EL (cell line): ENCODE measurements around the gene SEZ6.

ENCODE experiments used
- DNase-seq: peaks from one replicate; pipeline ENCODE4 v3.0.0-alpha.2; 2016

The SEZ6 gene

DNA sequence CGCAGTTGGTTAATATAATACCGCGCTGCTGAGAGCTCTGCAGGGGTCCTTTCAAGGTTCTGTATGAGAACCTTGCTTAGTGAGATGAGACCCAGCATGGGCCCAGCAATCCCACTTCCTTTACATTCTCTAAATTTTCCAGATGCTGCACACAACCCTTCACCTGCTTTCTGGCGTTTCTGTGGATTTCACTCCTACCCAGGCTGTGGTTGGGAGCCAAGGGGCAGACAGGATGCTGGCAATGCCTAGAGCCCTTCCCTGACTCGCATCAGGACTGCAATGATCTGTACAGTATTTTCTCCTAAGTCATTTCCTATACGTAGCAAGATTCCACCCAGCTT is 27.0 kb upstream of the SEZ6 start:
- DNase-seq, result no peak

DNA sequence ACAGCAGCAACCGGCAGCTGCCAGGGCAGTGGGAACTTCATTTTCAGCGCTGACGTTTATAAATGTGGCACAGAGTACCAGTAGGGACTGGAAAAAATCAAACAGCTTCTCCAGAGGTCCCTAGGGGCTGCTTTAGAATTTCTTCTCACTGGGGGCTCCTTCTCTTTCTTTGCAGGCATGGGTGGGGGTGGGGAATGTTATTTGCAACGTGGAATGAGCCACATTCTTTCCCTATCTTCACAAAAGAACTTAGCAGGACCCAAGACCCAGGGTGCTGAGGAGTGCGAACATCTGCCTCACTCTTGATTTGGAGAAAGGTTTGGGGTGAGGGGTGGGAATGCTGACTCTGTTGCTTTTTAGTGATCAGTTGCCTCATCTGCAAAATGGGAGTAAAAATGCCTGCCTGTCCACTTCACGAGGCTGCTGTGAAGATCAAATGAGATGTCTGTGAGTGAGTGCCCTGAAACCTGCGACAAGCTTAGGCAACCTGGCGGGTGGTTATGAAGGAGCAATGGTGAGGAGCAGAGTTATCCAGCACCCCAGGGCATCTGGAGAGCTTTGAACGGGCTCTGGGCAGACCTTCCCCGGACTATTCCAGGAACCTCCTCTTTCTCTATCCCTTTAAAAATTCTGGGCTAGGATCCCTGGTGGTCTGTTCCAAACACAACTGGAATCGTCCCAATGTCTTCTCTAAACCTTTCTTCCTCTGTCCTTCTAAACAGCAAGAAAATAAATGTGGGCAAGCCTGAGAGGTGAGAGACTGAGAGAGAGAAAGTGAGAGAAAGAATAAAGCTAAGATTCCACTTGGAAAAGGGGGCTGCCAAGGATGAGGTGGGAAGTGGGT is 26.4 kb upstream of the SEZ6 start:
- no peak for DNase-seq

DNA sequence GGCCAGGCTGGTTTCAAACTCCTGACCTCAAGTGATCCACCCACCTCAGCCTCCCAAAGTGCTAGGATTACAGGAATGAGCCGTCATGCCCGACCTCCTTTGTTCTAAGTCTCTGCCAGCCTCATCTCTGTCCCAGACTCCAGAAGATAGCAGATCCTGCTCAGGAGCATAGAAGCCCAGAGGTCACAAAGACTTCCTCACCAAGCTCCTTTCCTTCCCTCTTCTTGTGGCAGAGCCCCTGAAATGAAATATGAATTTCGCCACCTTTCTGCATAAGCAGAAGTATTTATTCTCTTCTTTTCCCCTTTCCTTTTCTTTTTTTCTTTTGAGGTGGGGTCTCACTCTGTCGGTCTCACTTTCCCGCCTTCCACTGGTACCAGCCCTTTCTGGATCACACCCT is 25.7 kb upstream of the SEZ6 start:
- no peak for DNase-seq

DNA sequence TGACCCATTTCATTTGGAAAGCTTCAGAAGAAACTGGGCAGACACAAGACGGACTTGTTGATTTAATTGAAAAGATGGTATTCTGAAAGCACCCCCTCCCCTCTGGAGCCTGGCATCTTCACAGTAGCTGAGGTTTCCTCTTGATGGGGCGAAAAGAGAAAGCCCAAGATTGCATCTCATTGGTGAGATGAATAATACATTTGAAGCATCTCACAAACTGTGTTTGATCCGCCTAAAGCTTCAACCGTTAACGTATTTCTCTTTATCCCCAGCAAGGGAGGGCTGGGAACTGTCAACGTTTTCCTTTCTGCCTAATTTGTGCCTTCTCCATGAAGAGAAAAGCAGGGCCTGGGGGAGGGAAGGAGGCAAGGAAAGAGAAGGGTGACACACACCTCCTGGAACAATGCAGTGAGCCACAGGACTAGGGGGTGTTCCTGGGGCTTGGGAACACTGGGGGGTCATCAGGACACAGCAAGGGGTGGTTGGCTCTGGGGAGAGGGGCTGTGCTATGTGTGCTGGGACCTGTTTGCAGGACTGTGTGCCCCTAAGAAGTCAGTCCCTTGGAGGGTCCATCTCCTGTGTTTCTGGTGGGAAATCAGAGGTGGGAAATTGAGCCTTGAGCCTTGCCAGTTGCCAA is 18.6 kb upstream of the SEZ6 start:
- DNase-seq, result no peak

DNA sequence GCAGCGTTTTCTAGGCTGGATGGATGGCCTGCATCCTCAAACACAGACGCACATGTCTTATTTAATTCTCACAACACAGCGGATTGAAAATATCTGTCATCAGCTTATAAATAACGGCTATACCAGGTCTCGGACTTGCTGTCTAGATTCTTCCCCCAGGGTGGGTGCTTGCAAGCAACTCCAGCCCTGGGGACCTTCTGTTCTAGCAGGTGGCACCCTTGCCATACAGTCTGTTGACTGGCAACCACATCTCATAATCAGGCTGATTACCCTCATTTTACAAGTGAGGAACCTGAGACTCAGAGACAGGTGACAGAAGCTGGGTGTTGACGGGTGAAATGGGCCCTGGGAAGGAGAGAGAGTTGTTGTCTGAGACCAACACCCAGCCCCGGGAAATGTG is 16.2 kb upstream of the SEZ6 start:
- DNase-seq, result no peak

DNA sequence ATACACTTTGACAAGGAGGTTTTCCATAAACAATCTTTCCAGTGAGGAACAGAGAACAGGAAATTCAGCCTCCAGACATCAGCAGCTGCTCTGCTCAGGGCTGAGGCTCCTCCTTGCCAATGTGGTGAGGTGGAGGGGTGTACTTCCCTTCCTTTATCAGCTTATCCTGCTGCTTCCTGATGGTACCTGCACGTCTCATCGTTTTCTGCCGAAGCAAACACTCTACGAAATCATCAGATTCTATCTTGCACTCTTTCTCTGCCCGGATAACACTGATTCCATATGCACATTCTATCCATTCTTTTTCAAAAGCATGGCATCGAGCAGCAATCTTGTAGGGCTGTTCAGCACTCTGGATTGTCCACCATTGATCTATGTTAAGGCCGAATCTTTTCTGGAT is 15.4 kb upstream of the SEZ6 start:
- no peak for DNase-seq

DNA sequence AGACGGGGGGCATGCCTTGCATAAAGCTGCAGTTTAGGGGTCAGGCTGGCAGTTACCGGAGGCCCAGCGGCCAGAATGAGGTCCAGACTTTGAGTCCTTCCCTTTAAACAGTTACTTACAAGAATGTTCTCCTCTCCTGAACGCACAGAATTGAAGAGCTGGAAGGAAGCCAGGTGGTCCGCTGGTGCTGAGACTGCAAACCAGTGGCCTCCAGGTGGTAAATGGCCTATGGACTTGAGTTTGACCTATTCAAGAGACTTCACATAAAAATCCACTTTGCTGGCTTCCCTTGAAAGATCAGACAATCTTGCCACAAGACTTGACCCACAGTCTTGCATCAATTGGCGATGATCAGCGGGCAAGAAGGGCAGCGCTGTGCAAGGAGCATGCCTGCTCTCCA is 14.7 kb upstream of the SEZ6 start:
- DNase-seq, result no peak

DNA sequence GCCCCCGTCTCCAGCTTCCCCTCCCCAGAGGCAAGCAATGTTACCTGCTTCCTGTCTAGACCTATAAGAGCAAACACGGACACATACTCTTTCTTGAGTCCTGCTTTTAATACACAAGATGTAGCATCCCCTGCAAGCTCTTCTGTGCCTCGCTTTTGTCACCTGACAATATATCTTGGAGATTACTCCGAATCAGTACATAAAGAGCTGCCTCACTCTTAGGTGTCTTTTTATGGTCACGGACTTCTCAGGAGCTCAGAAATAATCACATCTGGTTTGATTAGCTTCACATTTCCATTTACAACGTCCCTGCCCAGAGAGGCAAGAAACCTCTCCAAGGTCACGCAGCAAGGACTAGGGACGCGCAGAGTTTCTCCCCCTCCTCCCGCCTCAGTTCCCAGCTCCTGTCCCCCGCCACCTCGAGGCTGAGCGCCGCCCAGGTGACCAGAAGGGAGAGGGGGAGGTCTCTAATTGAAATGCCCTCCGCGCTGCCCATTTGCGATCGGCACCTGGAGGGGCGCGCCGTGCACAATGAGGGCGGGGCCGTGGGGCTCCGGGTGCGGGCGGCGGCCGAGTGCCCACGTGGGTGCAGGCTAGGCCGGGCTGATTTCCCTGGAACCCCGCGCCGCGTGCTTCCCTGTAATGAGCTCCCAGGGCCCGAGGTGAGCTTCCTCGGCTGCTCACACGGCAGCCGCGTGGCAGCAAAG is 13.8 kb upstream of the SEZ6 start:
- DNase-seq, result no peak

DNA sequence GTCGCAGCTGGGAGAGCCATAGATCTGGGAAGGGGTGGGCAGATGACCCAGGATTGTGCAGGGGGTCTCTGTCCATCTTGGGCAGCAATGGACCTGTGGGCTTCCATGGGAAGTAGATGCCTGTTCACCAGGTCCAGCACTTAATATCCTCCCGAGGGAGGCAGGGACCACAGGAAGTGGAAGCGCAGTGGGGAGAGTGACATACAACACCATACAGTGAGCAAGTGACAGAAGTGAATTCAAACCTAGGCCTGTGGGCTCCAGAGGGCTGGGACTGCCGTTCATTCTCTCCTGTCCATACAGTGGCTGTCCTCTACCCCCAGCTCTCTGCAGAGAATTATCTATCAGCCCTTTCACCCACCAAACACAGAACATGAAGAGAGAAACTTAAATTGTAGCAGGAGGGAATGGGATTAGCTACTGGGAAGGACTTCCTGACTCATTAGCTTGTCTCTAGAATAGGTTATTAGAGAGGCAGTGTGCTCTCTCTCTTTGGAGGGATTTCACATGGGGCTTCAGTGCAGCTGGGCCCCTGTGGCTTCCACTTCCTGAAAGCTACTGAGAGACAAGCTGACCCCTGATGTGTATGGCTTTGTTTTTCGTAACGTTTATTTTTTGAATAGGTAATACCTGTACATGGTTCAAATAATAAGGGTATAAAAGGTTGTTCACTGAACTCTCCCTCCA is 13.1 kb upstream of the SEZ6 start:
- DNase-seq, result no peak

DNA sequence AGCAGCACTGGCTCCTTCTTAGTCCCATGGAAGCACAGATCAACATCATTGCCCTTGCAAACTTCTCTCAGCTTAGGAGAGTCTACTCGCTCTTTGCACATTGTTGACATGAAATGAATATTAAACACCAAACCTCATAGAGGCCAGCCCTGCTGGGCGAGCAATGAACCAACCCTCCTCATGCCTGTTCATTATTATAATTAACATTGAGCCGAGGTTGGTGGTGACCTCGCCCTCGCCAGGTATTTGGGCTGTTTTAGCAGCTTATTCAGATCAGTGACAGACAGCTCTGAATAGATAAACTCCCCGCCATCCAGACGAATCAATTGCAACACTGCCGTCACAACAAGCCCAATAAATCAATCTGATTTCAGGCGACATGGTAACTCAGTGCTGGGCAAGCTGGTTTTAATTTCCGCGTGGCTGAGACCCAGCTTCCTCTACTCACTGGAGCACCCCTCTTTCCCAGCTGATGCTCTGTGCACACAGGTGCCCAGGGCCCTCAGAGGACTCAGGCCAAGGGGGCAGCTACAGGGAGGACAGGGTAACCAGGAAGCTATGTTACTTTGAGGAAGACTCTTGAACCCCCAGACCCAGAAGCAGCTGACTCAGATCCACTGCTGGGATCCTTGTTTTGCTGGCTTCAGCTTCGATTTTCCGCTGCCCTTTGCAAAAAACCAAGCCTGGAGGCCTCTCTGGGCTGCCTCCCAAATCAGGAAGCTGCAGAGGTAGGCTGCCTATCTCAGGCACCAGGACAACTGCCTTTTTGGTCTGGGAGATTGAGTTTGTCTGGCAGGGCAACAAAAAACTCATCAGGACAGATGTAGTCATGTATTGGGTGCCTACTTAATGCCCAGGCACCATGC is 10.7 kb upstream of the SEZ6 start:
- DNase-seq, result no peak

DNA sequence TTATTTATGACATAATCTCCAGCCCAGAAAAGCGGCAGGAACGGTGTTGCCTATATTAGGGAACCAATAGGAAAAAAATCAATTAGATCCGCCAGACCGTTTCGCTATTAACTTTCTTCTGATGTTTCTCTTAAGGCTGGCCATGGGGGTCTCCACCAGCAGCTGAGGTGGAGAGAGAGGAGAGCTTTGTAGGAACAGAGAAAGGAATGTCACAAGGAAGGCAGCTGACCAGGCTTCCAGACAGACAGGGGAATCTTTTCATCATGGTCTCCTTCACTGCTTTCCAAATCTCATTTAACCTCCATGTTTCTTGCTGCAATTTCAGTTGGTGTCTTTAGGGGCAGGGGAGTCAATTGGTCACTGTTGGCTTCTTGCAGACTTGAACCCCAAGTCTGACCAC is 8.9 kb upstream of the SEZ6 start:
- no peak for DNase-seq

DNA sequence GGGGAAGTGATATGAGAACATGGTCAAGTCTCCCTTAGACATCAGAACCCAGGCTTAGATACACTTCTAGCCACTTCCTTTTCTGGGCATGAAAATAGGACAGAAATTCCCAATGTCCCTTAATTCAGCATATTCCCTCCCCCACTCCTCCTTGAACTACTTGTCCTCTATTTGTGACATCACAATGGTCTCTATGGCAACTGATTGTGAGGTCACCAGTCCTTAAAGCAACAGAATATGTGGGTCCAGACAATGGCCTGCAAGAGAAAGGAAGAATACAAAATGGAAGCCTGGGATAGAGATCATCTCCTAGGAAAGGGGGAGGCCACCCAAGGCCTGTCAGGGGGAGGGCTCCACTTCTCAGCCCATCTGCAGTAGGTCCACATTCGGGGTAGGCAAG is 6.7 kb upstream of the SEZ6 start:
- no peak for DNase-seq

DNA sequence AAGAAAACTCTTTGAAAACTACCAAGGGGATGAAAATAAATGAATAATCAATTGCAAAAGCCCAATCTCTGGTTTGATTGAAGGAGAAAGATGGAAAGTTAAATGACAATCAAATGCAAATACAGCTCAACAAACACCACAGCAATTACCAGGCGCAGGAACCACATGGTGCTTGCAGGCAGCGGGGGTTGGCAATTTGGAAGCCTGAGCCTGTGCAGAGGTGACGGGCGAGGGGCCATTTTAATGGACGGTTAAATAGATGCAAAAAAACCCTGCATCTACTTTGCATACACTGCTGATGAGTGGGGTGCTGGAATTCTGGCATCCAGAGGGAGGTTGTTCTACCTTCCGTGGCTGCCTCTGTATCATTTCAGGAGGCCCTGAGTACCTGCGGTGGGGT is 4.8 kb upstream of the SEZ6 start:
- no peak for DNase-seq

DNA sequence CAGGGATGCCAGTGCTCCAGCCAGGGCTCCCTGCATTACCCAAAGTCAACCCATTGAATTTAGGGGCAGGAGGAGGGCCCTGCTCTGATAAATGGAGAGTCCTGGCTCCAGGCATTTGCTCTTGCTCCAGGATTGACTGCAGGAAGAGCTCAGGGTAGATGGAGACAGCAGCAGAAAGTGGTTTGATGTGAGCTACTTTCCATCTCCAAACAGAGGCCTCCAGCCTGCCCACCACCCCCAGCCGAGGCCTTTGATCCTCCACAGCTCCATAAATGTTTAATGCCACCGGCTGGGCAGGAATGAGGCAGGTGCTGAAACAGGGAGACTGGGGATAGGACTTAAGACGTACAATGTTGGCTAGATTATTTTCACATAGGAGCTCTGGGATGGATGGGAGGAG is 4.3 kb upstream of the SEZ6 start:
- no peak for DNase-seq

DNA sequence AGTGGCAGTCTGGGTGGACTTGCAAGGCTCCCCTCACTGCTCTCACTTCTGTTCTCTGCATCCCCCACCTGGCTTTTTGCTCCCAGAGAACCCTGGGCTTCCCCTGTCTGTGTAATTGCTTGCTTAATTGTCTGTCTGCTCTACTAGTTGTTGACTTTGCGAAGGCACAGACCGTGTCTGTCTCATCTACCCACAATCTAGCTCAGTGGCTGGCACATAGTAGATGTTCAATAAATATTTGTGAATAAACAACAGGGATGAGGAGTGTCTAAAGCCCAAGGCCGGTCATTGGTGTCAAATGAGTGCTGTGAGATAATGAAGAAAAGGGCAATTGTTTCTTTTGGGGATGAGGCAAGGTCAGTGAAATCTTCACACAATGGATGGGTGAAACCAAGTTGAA is 2.8 kb upstream of the SEZ6 start:
- no peak for DNase-seq

DNA sequence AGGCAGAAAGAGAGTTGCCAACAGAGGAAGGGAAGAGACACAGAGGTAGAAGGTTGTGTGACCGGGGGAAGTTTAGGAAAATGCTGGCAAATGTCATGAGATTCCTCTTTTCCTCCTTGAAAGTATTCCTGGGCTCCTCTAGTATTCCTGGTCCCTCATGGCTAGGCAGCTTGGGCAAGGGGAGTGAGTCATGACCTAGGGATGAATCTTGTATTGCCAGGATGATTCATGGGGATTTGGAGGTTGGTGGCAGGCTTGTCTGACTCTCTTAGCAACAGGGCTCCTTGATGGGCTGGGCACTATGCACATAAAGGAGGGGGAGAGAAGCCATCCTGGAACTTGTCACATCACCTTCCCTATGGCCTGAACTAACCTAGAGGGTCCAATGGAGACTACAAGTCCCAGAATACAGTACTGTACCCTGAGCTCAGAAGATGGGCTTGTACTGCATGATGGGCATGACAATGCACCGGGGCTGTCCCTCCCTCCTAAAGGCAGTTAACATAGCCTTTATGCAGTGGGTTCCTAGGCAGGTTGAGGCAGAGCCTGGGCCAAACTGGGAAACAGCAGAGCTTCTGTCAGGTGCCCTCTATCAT is 2.1 kb upstream of the SEZ6 start:
- peak; percentile 70 for DNase-seq

DNA sequence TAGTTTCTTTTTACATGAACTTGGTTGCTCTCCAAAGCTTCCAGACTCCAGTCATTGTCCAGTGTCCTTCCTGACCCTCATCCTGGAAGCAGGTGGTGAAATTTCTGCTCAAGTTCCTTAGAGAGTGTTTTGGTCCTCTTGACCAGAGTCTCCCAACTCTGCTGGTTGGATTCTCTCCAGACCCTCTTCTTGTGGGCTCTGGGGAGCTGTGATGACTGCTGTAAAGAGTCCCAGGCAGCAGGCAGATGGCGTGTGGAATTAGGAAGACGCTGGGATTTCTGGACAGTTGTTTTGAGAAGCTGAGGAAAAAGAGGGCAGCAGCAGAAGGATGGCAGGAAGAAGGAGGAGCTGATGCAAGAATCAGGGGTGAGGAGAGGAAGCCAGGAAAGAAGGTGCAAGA is 1.6 kb upstream of the SEZ6 start:
- no peak for DNase-seq

DNA sequence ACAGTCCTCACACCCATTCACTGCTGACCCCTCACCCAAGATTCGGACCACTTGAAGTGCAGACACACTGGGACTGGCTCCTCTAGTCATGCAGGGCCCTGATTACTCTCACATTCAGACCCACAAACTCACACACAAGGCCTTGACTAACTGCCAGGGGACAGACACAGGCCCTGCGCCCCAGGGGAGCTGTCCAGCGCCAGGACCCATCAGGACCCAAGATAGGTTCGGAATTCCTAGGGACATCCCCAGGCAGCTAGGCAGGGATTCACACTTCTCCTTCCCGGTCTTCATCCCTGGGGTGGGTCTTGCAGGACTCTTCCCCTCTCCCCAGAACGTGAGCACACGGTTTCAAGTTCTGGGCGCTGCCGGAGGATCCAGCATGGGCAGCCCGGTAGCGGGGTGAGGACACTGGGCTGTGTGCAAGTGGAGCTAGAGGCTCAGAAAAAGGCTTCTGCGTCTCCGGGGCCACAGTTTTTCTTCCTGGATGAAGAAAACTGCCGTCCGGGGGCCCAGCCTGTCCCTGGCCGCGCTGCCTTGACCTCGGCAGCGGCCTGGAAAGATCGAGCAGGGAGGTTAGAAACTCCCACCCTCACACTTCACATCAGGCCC is 1.6 kb downstream of the SEZ6 start:
- no peak for DNase-seq

DNA sequence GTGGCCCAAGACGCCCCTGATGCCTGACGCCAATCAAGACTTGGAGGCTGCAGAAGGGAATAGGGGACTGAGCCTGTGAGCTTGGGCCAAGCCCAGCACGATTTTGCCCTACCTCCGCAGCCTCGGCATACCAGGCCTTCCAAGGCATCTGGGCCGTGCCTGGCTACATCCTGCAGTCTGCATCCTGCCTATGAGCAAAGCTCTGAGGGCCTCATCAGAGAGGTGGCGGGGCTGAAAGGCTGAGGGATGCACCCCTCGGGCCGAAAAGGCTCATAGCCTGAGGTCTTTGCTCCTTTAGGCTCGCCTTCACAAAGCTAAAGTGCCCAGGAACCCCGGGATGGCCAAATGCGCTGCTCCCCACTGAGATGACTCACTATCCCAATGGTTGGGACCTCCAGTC is 2.5 kb downstream of the SEZ6 start:
- DNase-seq, result no peak

DNA sequence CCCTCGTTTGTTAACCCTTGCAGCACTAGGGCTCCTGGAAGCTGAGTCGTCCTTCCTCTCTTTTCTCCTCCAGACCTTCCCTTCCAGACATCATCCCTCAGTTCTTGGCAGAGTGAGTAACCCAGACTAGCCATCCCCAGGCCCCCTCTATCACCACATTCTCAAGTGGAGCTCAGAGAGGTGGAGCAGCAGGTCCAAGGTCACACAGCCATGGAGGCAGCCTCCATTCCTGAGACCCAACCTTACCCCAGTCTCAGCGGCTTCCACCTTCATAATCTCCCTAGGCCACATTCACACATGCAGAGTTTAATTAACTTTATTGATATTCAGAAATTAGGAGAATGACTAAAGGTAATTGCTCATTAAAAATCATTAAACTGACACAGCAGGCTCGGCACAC is 3.0 kb downstream of the SEZ6 start:
- no peak for DNase-seq

DNA sequence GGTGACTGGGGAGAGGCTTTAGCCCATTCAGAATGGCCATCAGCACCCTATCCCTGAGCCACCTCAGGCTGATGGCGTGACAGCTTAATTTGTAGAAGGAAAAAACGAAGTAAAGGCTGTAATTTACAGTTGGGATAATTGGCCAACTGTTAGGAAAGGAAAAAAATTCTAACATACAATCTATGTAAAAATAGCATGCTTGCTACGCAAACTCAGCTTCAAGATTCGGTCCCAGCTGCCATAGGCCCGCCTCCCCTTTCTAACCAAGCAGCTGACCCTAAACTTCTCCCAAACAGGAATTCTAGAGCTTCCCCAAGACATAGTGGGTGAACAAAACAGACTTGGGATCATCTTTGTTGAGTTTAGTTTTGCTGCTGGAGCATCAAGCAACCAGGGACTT is 4.9 kb downstream of the SEZ6 start:
- DNase-seq, result no peak

DNA sequence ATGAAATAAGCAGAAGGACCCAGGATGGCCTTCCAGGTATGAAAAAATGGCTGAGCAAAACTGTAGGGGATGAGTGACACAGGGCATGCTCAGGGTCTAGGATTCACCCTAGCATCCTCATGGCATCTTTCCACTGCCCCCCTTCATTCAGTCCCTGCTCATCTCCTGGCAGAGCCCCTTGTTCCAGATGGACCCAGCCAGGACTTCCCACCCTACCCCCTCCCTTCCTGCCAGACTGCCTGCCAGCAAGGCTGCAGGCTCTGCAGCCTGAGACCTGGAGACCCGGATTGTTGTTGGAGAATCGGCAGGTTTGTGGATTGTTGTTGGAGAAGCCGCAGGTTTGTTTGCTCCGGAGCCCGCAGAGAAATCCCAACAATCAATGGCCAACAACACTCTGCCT is 6.6 kb downstream of the SEZ6 start:
- DNase-seq, result no peak
